Activated T-helper 2 cell treated with anti-CD3 and anti-CD28 coated beads, Interferon-gamma antibody, Interleukin-2, Interleukin-4, amounts not matched to agents 10 μg/mL and 5 μg/mL and 100 μg/mL, durations not matched to agents 14 hours and 24 hours and 36 hours (primary cell): Measurements from ENCODE around the gene MYBPC3. TPM values are rescaled to one million over a fixed set of nuclear protein-coding genes. Genes with fewer than 3 reads are reported as not detected.

Experiments used
- DNase-seq: peaks from one replicate; pipeline ENCODE4 v3.0.0; 2021; ENCODE audit warnings: low spot score
- H3K27ac Mint-ChIP-seq: one replicate; pipeline ENCODE4 v1.8.0; 2021; ENCODE audit warnings: mixed read lengths
- H3K27me3 Mint-ChIP-seq: one replicate; pipeline ENCODE4 v1.8.0; 2021; ENCODE audit warnings: low read depth, mixed read lengths
- H3K36me3 Mint-ChIP-seq: one replicate; pipeline ENCODE4 v1.8.0; 2021; ENCODE audit warnings: low read depth, mixed read lengths
- H3K4me1 Mint-ChIP-seq: one replicate; pipeline ENCODE4 v1.8.0; 2021; ENCODE audit warnings: low read depth, mixed read lengths
- H3K4me3 Mint-ChIP-seq: one replicate; pipeline ENCODE4 v1.8.0; 2021; ENCODE audit warnings: low read depth, mild to moderate bottlenecking, moderate library complexity, mixed read lengths
- H3K9me3 Mint-ChIP-seq: one replicate; pipeline ENCODE4 v1.8.0; 2021; ENCODE audit warnings: mixed read lengths
- intact Hi-C: fragments of 100-400 bp; cut with micrococcal nuclease; formaldehyde crosslinking; loops from one replicate; pipeline ENCODE4 v1.15.1; 2023
- total RNA-seq: library from RNA; stranded (reverse); gene quantifications from 2 replicates; pipeline ENCODE4 v1.2.3, GENCODE V29; 2022

The MYBPC3 gene
- total RNA-seq, 1 donor from 2014 or later: not detected

DNA sequence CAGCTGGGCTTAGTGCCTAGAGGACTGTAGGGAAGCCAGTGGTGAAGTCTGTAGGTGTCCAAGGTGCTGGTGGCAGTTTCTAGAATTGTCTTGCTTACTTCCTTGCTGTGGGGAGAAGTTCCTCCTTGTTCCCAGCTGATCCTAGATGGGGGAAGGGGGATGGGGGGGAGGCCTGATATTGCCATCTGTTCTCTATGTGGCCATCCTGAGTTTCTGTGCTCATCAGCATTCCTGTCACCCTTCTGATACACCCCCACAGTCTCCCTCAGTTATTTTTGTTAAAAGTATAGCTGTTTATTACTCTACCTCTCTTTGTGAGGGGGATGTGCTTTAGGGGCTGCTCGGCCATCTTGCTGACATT is 46.0 kb downstream of the MYBPC3 start:
- Mint-ChIP-seq H3K9me3 (peaks cover 16% of the 10 kb centered on the region), H3K27ac (peak overlapping the region; percentile 17), H3K4me3 (no peak overlapping the region), H3K27me3 (no peaks in the 10 kb centered on the region), H3K36me3 (peaks cover 79% of the 10 kb centered on the region), H3K4me1 (peaks cover 6% of the 10 kb centered on the region)
- intact Hi-C loops: no loop called here
- DNase-seq: no peak

DNA sequence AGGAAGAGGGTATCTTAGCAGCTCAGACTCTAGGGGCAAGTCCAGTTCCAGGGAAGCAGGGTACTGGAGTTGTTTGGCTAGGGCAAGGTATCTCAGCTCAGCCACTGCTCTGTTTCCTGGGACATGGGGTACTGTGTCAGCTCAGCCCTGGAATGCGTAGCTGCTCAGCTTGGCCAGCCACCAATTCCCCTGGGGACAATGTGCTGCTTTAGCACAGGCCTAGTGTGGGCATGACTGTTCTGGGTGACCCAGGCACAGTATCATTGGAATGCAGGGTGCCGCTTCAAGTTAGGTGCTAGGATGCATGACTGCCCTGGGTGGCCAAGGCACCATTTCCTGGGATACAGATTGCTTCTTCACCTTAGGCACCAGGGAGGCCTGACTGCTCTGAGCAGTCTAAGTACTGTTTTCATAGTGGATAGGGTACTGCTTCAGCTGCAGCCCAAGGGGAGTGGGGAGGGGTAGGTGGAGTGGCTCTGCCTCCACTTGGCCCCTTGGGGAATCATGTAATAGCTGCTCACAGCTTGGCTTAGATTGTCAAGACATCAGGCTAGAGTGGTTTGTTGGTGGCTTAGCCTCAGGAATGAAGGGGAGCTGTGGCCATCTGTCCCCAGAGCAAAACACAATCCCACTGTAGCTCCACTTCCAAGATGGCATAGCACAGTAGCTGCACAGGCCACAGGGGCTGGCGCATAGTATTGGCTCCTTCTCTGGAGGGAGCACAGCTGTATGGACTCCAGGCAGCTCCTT is 46.6 kb downstream of the MYBPC3 start:
- H3K27me3 Mint-ChIP-seq: no peaks in the 10 kb centered on the region
- H3K27ac Mint-ChIP-seq: no peak overlapping the region
- H3K36me3 Mint-ChIP-seq: peaks cover 79% of the 10 kb centered on the region
- H3K9me3 Mint-ChIP-seq: peaks cover 20% of the 10 kb centered on the region
- H3K4me1 Mint-ChIP-seq: peaks cover 6% of the 10 kb centered on the region
- DNase-seq: no peak
- intact Hi-C loops: no loop called here
- no peak overlapping the region for H3K4me3 Mint-ChIP-seq

DNA sequence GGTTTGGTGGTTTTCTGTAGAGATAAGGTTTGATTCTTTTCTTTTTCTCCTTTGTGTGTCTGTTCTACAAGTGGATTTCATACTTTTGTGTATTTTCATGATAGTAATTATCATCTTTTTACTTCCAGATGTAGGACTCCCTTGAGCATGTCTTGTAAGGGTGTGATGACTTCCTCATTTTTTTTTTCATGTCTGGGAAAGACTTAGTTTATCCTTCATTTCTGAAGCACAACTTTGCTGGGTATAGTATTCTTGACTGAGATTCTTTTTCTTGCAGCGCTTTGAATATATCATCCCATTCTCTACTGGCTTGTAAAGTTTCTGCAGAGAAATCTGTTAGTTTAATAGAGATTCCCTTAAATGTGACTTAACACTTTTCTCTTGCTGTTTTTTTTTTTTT is 49.6 kb downstream of the MYBPC3 start:
- Mint-ChIP-seq H3K27ac (peak overlapping the region; percentile 67), H3K9me3 (peaks cover 43% of the 10 kb centered on the region), H3K4me1 (peaks cover 7% of the 10 kb centered on the region), H3K27me3 (no peaks in the 10 kb centered on the region), H3K4me3 (no peak overlapping the region), H3K36me3 (peaks cover 88% of the 10 kb centered on the region)
- DNase-seq: no peak
- intact Hi-C loops: no loop called here

DNA sequence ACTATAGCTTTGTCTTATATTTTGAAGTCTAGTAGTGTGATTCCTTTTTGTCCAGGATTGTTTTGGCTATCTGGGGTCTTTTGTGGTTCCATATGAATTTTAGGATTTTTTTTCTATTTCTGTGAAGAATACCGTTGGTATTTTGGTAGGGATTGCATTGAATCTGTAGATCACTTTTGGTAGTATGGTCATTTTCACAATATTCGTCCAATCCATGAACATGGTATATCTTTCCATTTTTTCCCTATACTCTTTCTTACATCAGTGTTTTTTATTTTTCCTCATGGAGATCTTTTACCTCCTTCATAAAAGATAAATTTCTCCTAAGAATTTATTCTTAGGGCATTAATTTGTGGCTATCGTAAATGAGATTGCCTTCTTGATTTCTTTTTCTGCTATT is 53.4 kb downstream of the MYBPC3 start:
- H3K4me3 Mint-ChIP-seq: no peak overlapping the region
- H3K9me3 Mint-ChIP-seq: peaks cover 43% of the 10 kb centered on the region
- peaks cover 92% of the 10 kb centered on the region for H3K36me3 Mint-ChIP-seq
- no peak for DNase-seq
- H3K27me3 Mint-ChIP-seq: no peaks in the 10 kb centered on the region
- H3K27ac Mint-ChIP-seq: no peak overlapping the region
- intact Hi-C loops: no loop called here
- H3K4me1 Mint-ChIP-seq: peaks cover 7% of the 10 kb centered on the region

DNA sequence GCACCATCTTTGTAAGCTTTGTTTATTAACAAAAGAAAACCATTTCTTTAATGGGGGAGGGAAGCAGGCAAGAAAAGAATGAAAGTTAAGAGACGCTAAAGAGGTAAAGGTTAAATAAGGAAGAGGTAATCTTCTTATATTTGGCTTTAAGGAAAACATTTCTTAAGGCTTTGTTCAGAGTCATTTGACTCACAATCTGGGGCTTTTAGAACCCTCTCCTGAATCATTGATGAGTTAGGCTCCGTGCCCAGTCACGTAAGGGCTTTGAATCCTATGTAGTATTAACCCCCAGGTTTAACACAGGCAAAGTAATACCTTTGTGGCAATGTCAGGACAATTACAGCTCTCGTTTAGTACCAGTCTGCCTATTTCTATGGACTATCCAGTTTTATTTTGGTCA is 56.5 kb downstream of the MYBPC3 start:
- Mint-ChIP-seq H3K4me3 (no peak overlapping the region), H3K9me3 (peaks cover 24% of the 10 kb centered on the region), H3K4me1 (peaks cover 1% of the 10 kb centered on the region), H3K27me3 (no peaks in the 10 kb centered on the region), H3K27ac (no peak overlapping the region), H3K36me3 (peaks cover 88% of the 10 kb centered on the region)
- intact Hi-C loops: no loop called here
- DNase-seq: no peak

DNA sequence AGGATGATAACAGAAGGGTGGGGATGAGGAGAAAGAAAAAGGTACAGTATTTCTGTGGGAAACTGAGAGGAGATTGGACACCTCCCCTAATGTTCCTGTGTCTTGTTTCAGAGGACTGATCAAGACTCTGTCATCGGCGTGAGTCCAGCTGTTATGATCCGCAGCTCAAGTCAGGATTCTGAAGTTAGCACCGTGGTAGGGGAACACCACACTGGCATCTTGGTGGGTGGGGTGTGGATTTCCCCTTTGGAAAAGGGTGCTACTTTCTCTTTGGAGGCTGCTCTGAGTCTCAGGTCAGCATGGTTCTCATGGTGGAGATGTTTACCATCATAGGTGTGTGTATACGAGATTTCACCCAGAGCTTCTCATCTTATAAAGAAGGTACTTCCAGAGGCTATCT is 57.1 kb downstream of the MYBPC3 start:
- Mint-ChIP-seq H3K4me1 (no peaks in the 10 kb centered on the region), H3K4me3 (no peak overlapping the region), H3K9me3 (peaks cover 19% of the 10 kb centered on the region), H3K27me3 (no peaks in the 10 kb centered on the region), H3K27ac (no peak overlapping the region), H3K36me3 (peaks cover 88% of the 10 kb centered on the region)
- no peak for DNase-seq
- intact Hi-C loops: no loop called here

DNA sequence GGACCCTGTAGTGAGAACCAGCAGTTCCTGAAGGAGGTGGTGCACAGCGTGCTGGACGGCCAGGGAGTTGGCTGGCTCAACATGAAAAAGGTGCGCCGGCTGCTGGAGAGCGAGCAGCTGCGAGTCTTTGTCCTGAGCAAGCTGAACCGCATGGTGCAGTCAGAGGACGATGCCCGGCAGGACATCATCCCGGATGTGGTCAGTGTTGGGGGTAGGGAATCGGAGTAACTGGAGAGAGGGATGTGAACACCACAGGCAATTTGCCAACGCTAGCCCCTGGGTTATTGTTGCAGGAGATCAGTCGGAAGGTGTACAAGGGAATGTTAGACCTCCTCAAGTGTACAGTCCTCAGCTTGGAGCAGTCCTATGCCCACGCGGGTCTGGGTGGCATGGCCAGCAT is 62.6 kb downstream of the MYBPC3 start:
- no peaks in the 10 kb centered on the region for H3K9me3 Mint-ChIP-seq
- H3K4me1 Mint-ChIP-seq: no peaks in the 10 kb centered on the region
- intact Hi-C loops: no loop called here
- no peak overlapping the region for H3K27ac Mint-ChIP-seq
- H3K27me3 Mint-ChIP-seq: no peaks in the 10 kb centered on the region
- no peak for DNase-seq
- H3K4me3 Mint-ChIP-seq: no peak overlapping the region
- H3K36me3 Mint-ChIP-seq: peaks cover 86% of the 10 kb centered on the region

DNA sequence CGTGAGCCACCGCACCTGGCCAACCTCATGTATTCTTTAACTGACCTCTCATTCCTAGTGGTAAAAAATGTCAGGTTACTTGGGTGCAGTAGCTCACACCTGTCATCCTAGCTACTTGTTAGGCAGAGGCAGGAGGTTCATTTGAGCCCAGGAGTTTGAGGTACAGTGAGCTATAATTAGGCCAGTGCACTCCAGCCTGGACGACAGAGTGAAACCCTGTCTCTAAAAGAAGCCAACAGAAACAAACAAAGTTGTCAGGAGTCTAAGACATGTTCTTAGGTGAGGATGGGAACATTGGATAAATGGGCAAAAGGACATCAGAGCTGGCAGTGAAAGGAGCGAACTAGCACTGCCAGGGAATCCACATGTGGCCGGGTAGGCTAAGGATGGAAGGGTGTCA is 64.4 kb downstream of the MYBPC3 start:
- Mint-ChIP-seq H3K27ac (no peak overlapping the region), H3K36me3 (peaks cover 86% of the 10 kb centered on the region), H3K4me3 (no peak overlapping the region), H3K9me3 (no peaks in the 10 kb centered on the region), H3K27me3 (no peaks in the 10 kb centered on the region), H3K4me1 (no peaks in the 10 kb centered on the region)
- intact Hi-C loops: no loop called here
- no peak for DNase-seq

DNA sequence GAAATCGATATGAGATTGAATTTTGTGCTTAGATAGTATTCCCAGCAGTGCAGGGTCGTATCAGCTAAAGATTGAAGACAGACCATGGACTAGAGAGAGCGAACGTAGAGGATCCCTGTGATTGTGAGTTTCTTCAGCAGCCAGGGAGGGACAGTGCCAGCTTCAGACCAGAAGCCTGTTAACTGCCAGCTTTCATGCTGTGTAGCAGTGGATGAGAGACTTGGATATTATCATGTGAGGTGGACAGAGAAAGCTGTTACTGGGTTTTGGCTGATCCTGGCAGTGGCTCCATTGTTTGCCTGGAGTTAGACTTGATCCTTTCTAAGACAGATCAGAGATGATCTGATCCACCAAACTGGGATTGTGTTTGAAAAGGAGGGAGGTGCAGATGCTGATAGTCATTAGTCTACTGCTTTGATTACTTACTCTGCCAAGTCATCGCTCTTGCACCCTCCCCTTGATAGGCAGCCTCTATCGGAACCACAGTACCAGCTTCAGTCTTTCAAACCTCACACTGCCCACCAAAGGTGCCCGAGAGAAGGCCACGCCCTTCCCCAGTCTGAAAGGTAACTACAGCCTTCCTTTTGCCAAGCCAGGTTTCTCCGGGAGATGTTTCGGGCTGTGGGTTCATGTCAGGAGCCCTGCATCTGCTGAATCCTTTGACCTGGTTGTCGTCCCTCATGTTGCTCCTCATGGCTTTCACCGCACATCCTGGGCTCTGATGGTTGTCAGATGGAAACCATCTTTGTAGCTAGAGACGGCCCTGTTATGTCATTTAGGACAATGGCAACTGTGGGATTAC is 66.3 kb downstream of the MYBPC3 start:
- DNase-seq: no peak
- Mint-ChIP-seq H3K36me3 (peaks cover 80% of the 10 kb centered on the region), H3K4me1 (no peaks in the 10 kb centered on the region), H3K27me3 (no peaks in the 10 kb centered on the region), H3K4me3 (no peak overlapping the region), H3K9me3 (no peaks in the 10 kb centered on the region), H3K27ac (no peak overlapping the region)
- intact Hi-C loops: no loop called here

DNA sequence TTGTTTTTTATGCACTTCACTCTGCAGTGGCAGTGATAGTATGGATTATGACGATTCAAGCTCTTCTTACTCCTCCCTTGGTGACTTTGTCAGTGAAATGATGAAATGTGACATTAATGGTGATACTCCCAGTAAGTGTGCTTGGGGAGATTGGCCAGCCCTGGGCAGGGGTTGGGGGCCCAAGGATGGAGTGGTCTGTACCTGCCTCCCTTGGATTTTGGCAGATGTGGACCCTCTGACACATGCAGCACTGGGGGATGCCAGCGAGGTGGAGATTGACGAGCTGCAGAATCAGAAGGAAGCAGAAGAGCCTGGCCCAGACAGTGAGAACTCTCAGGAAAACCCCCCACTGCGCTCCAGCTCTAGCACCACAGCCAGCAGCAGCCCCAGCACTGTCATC is 68.4 kb downstream of the MYBPC3 start:
- no peak for DNase-seq
- Mint-ChIP-seq H3K9me3 (no peaks in the 10 kb centered on the region), H3K36me3 (peaks cover 79% of the 10 kb centered on the region), H3K4me1 (no peaks in the 10 kb centered on the region), H3K27me3 (no peaks in the 10 kb centered on the region), H3K4me3 (no peak overlapping the region), H3K27ac (no peak overlapping the region)
- intact Hi-C loops: no loop called here

DNA sequence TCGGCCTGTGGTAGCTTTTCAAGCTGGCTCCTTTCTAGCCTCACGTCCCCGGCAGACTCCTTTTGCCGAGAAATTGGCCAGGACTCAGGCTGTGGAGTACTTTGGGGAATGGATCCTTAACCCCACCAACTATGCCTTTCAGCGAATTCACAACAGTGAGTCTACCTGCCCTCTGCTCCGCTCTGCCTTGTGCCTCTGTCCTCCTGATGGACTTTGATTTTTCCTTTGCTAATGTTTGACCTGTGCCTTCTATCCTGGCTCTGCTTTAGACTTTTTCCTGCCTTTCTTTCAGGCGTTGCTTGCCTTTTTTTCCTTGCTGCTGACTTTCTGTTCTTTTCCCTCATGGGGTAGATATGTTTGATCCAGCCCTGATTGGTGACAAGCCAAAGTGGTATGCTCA is 70.0 kb downstream of the MYBPC3 start:
- no peaks in the 10 kb centered on the region for H3K4me1 Mint-ChIP-seq
- H3K36me3 Mint-ChIP-seq: peaks cover 75% of the 10 kb centered on the region
- no peak overlapping the region for H3K27ac Mint-ChIP-seq
- intact Hi-C loops: no loop called here
- H3K4me3 Mint-ChIP-seq: no peak overlapping the region
- H3K9me3 Mint-ChIP-seq: no peaks in the 10 kb centered on the region
- DNase-seq: no peak
- no peaks in the 10 kb centered on the region for H3K27me3 Mint-ChIP-seq
